T-helper 1 cell treated with Interleukin-12 subunit alpha and Interleukin-12 subunit beta and Interleukin-4 antibody, amounts not matched to agents 30 ng/mL and 1 ng/mL, for 36 hours (primary cell): Measurements from ENCODE around the gene UGT1A10. TPM values are rescaled to one million over a fixed set of nuclear protein-coding genes. Genes with fewer than 3 reads are reported as not detected.
"Not testable (repeated sequence)": the region's sequence is repeated elsewhere in the genome, so short reads cannot be mapped to it uniquely, and the experiment has no call there.

Experiments
- intact Hi-C: fragments of 100-400 bp; cut with micrococcal nuclease; formaldehyde crosslinking; loops from one replicate; pipeline ENCODE4 v1.15.1; 2024
- total RNA-seq: library from RNA; stranded (reverse); gene quantifications from 2 replicates; pipeline ENCODE4 v1.2.3, GENCODE V29; 2022

Gene UGT1A10
- not detected in 2 replicates for total RNA-seq

GRCh38 chr2:233636306-233636705, at the start of gene UGT1A10:
Gene UGT1A10 (plus strand): TSS chr2:233636448. CDS start chr2:233636523, 75 bp downstream.
- intact Hi-C loops: not testable (repeated sequence)

GRCh38 chr2:233588400-233588799, 47.8 kb upstream of the UGT1A10 start:
- intact Hi-C loops: no loop called here

GRCh38 chr2:233592706-233593105, 43.5 kb upstream of the UGT1A10 start:
- intact Hi-C loops: not testable (repeated sequence)

- intact Hi-C loops: no loop called here
Measured at GRCh38 chr2:233593201-233593600, 43.0 kb upstream of the UGT1A10 start.

GRCh38 chr2:233597522-233597921, 38.7 kb upstream of the UGT1A10 start:
- intact Hi-C loops: no loop called here

GRCh38 chr2:233598952-233599351, 37.3 kb upstream of the UGT1A10 start:
- intact Hi-C loops: no loop called here

GRCh38 chr2:233600386-233600785, 35.9 kb upstream of the UGT1A10 start:
- intact Hi-C loops: no loop called here

- intact Hi-C loops: no loop called here
Measured at GRCh38 chr2:233602076-233602475, 34.2 kb upstream of the UGT1A10 start.

- intact Hi-C loops: no loop called here
Measured at GRCh38 chr2:233603520-233603919, 32.7 kb upstream of the UGT1A10 start.

- intact Hi-C loops: no loop called here
Measured at GRCh38 chr2:233604826-233605225, 31.4 kb upstream of the UGT1A10 start.

GRCh38 chr2:233605680-233606079, 30.6 kb upstream of the UGT1A10 start:
- intact Hi-C loops: no loop called here

- intact Hi-C loops: no loop called here
Measured at GRCh38 chr2:233611284-233611683, 25.0 kb upstream of the UGT1A10 start.

- intact Hi-C loops: not testable (repeated sequence)
Measured at GRCh38 chr2:233617476-233617875, 18.8 kb upstream of the UGT1A10 start, which contains the start of gene UGT1A8. Gene UGT1A8 (plus strand): TSS chr2:233617633. CDS start chr2:233617708, 75 bp downstream.

GRCh38 chr2:233620204-233620603, 16.0 kb upstream of the UGT1A10 start:
- intact Hi-C loops: no loop called here

GRCh38 chr2:233621863-233622262, 14.4 kb upstream of the UGT1A10 start:
- intact Hi-C loops: not testable (repeated sequence)

GRCh38 chr2:233627331-233628025, 8.8 kb upstream of the UGT1A10 start:
- intact Hi-C loops: no loop called here

- intact Hi-C loops: no loop called here
Measured at GRCh38 chr2:233638836-233639235, 2.6 kb downstream of the UGT1A10 start.

- intact Hi-C loops: no loop called here
Measured at GRCh38 chr2:233639860-233640259, 3.6 kb downstream of the UGT1A10 start.

- intact Hi-C loops: no loop called here
Measured at GRCh38 chr2:233643128-233643527, 6.9 kb downstream of the UGT1A10 start.

- intact Hi-C loops: not testable (repeated sequence)
Measured at GRCh38 chr2:233646033-233646432, 9.8 kb downstream of the UGT1A10 start.

- intact Hi-C loops: no loop called here
Measured at GRCh38 chr2:233650981-233651380, 14.7 kb downstream of the UGT1A10 start.

- intact Hi-C loops: no loop called here
Measured at GRCh38 chr2:233651430-233651829, 15.2 kb downstream of the UGT1A10 start.

GRCh38 chr2:233654501-233654900, 18.3 kb downstream of the UGT1A10 start:
- intact Hi-C loops: no loop called here
